ENCODE data around the gene CHI3L1. TPM values are rescaled to one million over a fixed set of nuclear protein-coding genes. Genes with fewer than 3 reads are reported as not detected.
A peak's percentile ranks its signal among the peaks of the same experiment; 100 is the strongest.

CHI3L1 gene
- total RNA-seq, 1 donor from 2014 or later, result 85.1 TPM

- H3K27ac ChIP-seq, result no peak overlapping the region
- ATAC-seq (no peak), DNase-seq (peak; percentile 46)
- no peaks in the 10 kb centered on the region for H3K9me3 ChIP-seq
- TF ChIP-seq CTCF (IDR thresholded peaks at IDR 0.05), result no peak
- no peaks in the 10 kb centered on the region for H3K36me3 ChIP-seq
- H3K4me3 ChIP-seq, result no peak overlapping the region
- intact Hi-C loops (cut with DNase I), result no loop called here
- H3K4me1 ChIP-seq, result peaks cover 5% of the 10 kb centered on the region
- H3K27me3 ChIP-seq, result no peaks in the 10 kb centered on the region
These were observed 17.5 kb downstream of the CHI3L1 start for GRCh38 chr1:203168991-203169390.

GRCh38 chr1:203168256-203168786 lies 18.2 kb downstream of the CHI3L1 start:
- intact Hi-C loops (cut with DNase I), result no loop called here
- H3K27ac ChIP-seq, result no peak overlapping the region
- H3K4me3 ChIP-seq, result no peak overlapping the region
- no peak for TF ChIP-seq CTCF (IDR thresholded peaks at IDR 0.05)
- H3K36me3 ChIP-seq, result no peaks in the 10 kb centered on the region
- DNase-seq (peak; percentile 55), ATAC-seq (no peak)
- no peaks in the 10 kb centered on the region for H3K9me3 ChIP-seq
- peaks cover 5% of the 10 kb centered on the region for H3K4me1 ChIP-seq
- no peaks in the 10 kb centered on the region for H3K27me3 ChIP-seq

- no peak for DNase-seq
- TF ChIP-seq CTCF (IDR thresholded peaks at IDR 0.05), result no peak
- Histone ChIP-seq H3K4me3 (no peak overlapping the region), H3K4me1 (peaks cover 5% of the 10 kb centered on the region), H3K27me3 (no peaks in the 10 kb centered on the region), H3K9me3 (no peaks in the 10 kb centered on the region), H3K36me3 (no peaks in the 10 kb centered on the region), H3K27ac (no peak overlapping the region)
- no peak for ATAC-seq
- intact Hi-C loops (cut with DNase I), result no loop called here
These were observed 18.6 kb downstream of the CHI3L1 start for GRCh38 chr1:203167913-203168200.

GRCh38 chr1:203167026-203167912 lies 19.2 kb downstream of the CHI3L1 start:
- no peaks in the 10 kb centered on the region for H3K36me3 ChIP-seq
- H3K4me1 ChIP-seq, result no peaks in the 10 kb centered on the region
- H3K27ac ChIP-seq, result no peak overlapping the region
- no peak for TF ChIP-seq CTCF (IDR thresholded peaks at IDR 0.05)
- ATAC-seq, result no peak
- H3K4me3 ChIP-seq, result no peak overlapping the region
- intact Hi-C loops (cut with DNase I), result no loop called here
- H3K27me3 ChIP-seq, result no peaks in the 10 kb centered on the region
- no peaks in the 10 kb centered on the region for H3K9me3 ChIP-seq
- DNase-seq, result no peak

- TF ChIP-seq CTCF (IDR thresholded peaks at IDR 0.05), result peak; percentile 20
- ATAC-seq, result peak; percentile 72
- intact Hi-C loops (cut with DNase I), result no loop called here
- DNase-seq, result peak; percentile 75
- Histone ChIP-seq H3K36me3 (no peaks in the 10 kb centered on the region), H3K27ac (no peak overlapping the region), H3K4me3 (no peak overlapping the region), H3K4me1 (no peaks in the 10 kb centered on the region), H3K9me3 (no peaks in the 10 kb centered on the region), H3K27me3 (no peaks in the 10 kb centered on the region)
These were observed 20.1 kb downstream of the CHI3L1 start for GRCh38 chr1:203166192-203166940.

Data from upper lobe of right lung (tissue), 1 donor.